SU-DHL-6 (cell line): Measurements from ENCODE around the gene S100G.

Source experiments
- EZH2phosphoT487 ChIP-seq: fragments of 200-600 bp; sonication (generic), shearing (Covaris generic); conservative IDR thresholded peaks from 2 replicates; pipeline ENCODE4 v1.6.1; 2018; ENCODE audit warnings: mild to moderate bottlenecking, antibody characterized with exemption, low read length, moderate library complexity, mixed read lengths
- TF ChIP-seq, protein P1 (sequence below): fragments of 200-600 bp; sonication (generic); IDR thresholded peaks from one replicate; pipeline ENCODE4 v1.5.1; 2017; ENCODE audit warnings: antibody characterized with exemption, mild to moderate bottlenecking, low read length, moderate library complexity; ENCODE audit not compliant: insufficient read depth, poor library complexity, severe bottlenecking

DNA sequence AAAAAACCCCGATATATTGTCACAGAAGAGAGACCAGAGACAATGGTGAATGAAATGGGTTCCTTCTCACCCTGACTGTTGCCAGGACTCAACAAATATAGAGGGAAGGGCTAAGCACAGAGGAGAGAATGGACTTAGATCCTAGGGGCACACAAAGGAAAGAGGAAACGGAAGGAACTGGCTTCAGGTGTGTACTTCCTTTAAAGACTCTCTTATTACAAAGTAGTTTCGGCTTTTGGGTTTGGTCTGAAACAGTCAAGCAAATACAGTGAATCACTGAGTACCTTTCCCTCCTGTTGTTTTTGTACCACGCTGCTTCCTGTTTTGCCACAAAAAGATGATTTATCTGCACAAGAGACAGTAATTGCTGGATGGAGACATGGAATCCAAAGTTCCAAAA, 46.1 kb upstream of the S100G start:
- TF ChIP-seq, protein P1, sequence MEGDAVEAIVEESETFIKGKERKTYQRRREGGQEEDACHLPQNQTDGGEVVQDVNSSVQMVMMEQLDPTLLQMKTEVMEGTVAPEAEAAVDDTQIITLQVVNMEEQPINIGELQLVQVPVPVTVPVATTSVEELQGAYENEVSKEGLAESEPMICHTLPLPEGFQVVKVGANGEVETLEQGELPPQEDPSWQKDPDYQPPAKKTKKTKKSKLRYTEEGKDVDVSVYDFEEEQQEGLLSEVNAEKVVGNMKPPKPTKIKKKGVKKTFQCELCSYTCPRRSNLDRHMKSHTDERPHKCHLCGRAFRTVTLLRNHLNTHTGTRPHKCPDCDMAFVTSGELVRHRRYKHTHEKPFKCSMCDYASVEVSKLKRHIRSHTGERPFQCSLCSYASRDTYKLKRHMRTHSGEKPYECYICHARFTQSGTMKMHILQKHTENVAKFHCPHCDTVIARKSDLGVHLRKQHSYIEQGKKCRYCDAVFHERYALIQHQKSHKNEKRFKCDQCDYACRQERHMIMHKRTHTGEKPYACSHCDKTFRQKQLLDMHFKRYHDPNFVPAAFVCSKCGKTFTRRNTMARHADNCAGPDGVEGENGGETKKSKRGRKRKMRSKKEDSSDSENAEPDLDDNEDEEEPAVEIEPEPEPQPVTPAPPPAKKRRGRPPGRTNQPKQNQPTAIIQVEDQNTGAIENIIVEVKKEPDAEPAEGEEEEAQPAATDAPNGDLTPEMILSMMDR, result no peak
- no peak for TF ChIP-seq EZH2phosphoT487
